Liver (tissue), 9 donors: ENCODE data around the gene CISD2. TPM values are rescaled to one million over a fixed set of nuclear protein-coding genes. Genes with fewer than 3 reads are reported as not detected.

Experiments
- DNase-seq: peaks from one replicate; pipeline ENCODE4 v3.0.0-alpha.2; 2017; ENCODE audit warnings: low spot score
- H3K27ac ChIP-seq, 2 donors: one replicate each; pipeline ENCODE4 v1.7.0; 2013; ENCODE audit warnings: inconsistent platforms in 2 of 2, low read length in 2 of 2, control low read depth in 1 of 2, low read depth in 1 of 2, mild to moderate bottlenecking in 1 of 2
- H3K27me3 ChIP-seq, 4 donors: one replicate each; pipeline versions ENCODE4 v1.6.1 to v1.7.0; 2013; ENCODE audit warnings: low read length in 3 of 4, inconsistent platforms in 1 of 4, mild to moderate bottlenecking in 1 of 4, moderate library complexity in 1 of 4; ENCODE audit not compliant: control insufficient read depth in 4 of 4, insufficient read depth in 4 of 4
- H3K36me3 ChIP-seq, 4 donors: one replicate each; pipeline versions ENCODE4 v1.6.1 to v1.7.0; 2013; ENCODE audit warnings: low read length in 3 of 4, mild to moderate bottlenecking in 3 of 4, low read depth in 1 of 4, moderate library complexity in 1 of 4; ENCODE audit not compliant: control insufficient read depth in 4 of 4, insufficient read depth in 3 of 4
- H3K4me1 ChIP-seq, 4 donors: one replicate each; pipeline versions ENCODE4 v1.6.1 to v1.7.0; 2013; ENCODE audit warnings: low read length in 3 of 4, mild to moderate bottlenecking in 3 of 4, moderate library complexity in 1 of 4; ENCODE audit not compliant: control insufficient read depth in 4 of 4, insufficient read depth in 4 of 4
- H3K4me3 ChIP-seq, 3 donors: one replicate each; pipeline versions ENCODE4 v1.6.1 to v1.7.0; 2013; ENCODE audit warnings: low read length in 3 of 3, control low read depth in 1 of 3, low read depth in 1 of 3, mild to moderate bottlenecking in 1 of 3
- H3K9ac ChIP-seq, 2 donors: one replicate each; pipeline ENCODE4 v1.7.0; 2013; ENCODE audit warnings: low read length in 2 of 2, mild to moderate bottlenecking in 2 of 2, moderate library complexity in 2 of 2, control low read depth in 1 of 2, low read depth in 1 of 2
- H3K9me3 ChIP-seq, 4 donors: one replicate each; pipeline versions ENCODE4 v1.6.1 to v1.7.0; 2013; ENCODE audit warnings: low read length in 3 of 4; ENCODE audit not compliant: control insufficient read depth in 4 of 4
- CTCF ChIP-seq: fragments of 150-350 bp; IDR thresholded peaks from 2 replicates; pipeline ENCODE4 v1.5.1; 2017; ENCODE audit warnings: improper control_type of control experiment, low read depth, low read length; ENCODE audit not compliant: missing input control
- EGR1 ChIP-seq, 2 donors: IDR thresholded peaks; 2 replicates each; pipeline ENCODE4 v1.6.1; 2016 to 2018; ENCODE audit warnings: antibody characterized with exemption in 2 of 2, low read depth in 2 of 2
- FOXA2 ChIP-seq: IDR thresholded peaks from 2 replicates; pipeline ENCODE4 v1.6.1; 2016; ENCODE audit warnings: antibody characterized with exemption
- GABPA ChIP-seq, 2 donors: IDR thresholded peaks in 1 of 2; conservative IDR thresholded peaks in 1 of 2; 2 replicates each; pipeline ENCODE4 v1.6.1; 2016; ENCODE audit warnings: antibody characterized with exemption in 2 of 2, mild to moderate bottlenecking in 1 of 2, moderate library complexity in 1 of 2
- HNF4A ChIP-seq, 2 donors: conservative IDR thresholded peaks; 2 replicates each; pipeline ENCODE4 v1.6.1; 2016; ENCODE audit warnings: antibody characterized with exemption in 2 of 2, mild to moderate bottlenecking in 2 of 2
- HNF4G ChIP-seq: IDR thresholded peaks from 2 replicates; pipeline ENCODE4 v1.6.1; 2016; ENCODE audit warnings: antibody characterized with exemption
- JUND ChIP-seq, 2 donors: IDR thresholded peaks; 2 replicates each; pipeline ENCODE4 v1.6.1; 2016; ENCODE audit warnings: antibody characterized with exemption in 2 of 2
- MAX ChIP-seq: IDR thresholded peaks from 2 replicates; pipeline ENCODE4 v1.6.1; 2016; ENCODE audit warnings: antibody characterized with exemption
- RAD21 ChIP-seq, 2 donors: IDR thresholded peaks; 2 replicates each; pipeline ENCODE4 v1.6.1; 2016; ENCODE audit warnings: antibody characterized with exemption in 2 of 2, mild to moderate bottlenecking in 2 of 2
- RXRA ChIP-seq, 2 donors: IDR thresholded peaks; 2 replicates each; pipeline ENCODE4 v1.6.1; 2017 to 2018; ENCODE audit warnings: antibody characterized with exemption in 2 of 2, mild to moderate bottlenecking in 1 of 2
- SP1 ChIP-seq: IDR thresholded peaks from 2 replicates; pipeline ENCODE4 v1.6.1; 2018; ENCODE audit warnings: antibody characterized with exemption, mild to moderate bottlenecking
- whole genome bisulfite sequencing: extraction: QIAGEN DNeasy Blood & Tissue Kit; methylation state at CpG from one replicate; pipeline ENCODE4 v1.1.7; 2013; 5-methylcytosine and 5-hydroxymethylcytosine counted together
- polyA plus RNA-seq, 2 donors: library from polyadenylated mRNA; stranded (reverse) in 1 of 2; unstranded in 1 of 2; fragments of 200-250 nt in 1 of 2; fragments of >200 nt in 1 of 2; fragmentation: Nextera tagmentation in 1 of 2; extraction: Ambion mirVana in 1 of 2; gene quantifications; one replicate each; pipeline versions ENCODE4 v1.2.1 to v1.2.3, GENCODE V29; 2013 to 2015
- total RNA-seq, 2 donors: library from RNA; depleted of rRNA; stranded (reverse); fragments of >200 nt; gene quantifications; one replicate each; pipeline ENCODE4 v1.2.3, GENCODE V29; 2014
- TF ChIP-seq, protein P1 (sequence below): IDR thresholded peaks from 2 replicates; pipeline ENCODE4 v1.6.1; 2016; ENCODE audit warnings: antibody characterized with exemption
- TF ChIP-seq, protein P2 (sequence below): IDR thresholded peaks from 2 replicates; pipeline ENCODE4 v1.6.1; 2016; ENCODE audit warnings: antibody characterized with exemption, mild to moderate bottlenecking
- donor health status: healthy.
- donor health status: healthy.
- donor health status: healthy.
- donor health status: healthy.
- donor health status: healthy.

The CISD2 gene
- total and polyA plus RNA-seq, 4 donors, result 31.5 to 83.2 (median 54.9) TPM

DNA sequence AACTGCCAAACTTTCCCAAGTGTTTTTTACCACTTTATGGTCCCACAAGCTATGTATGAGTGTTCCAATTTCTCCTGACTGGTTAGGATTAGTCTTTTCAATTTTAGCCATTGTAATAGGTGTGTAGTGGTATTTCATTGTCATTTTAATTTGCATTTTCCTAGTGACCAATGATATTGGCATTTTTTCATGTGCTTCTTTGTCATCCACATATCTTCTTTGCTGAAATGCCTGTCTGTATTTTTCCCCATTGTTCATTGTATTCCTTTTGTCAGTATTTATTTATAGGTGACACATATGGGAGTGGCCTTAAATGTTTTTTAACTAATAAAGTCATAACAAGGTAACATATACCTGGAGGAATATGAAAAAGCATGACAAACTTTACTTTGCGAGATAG lies 32.2 kb upstream of the CISD2 start:
- no peak overlapping the region for H3K4me3 ChIP-seq
- no peak overlapping the region for H3K27ac ChIP-seq
- TF ChIP-seq SP1, result no peak
- TF ChIP-seq RAD21 (IDR thresholded peaks at IDR 0.05), result no peak
- TF ChIP-seq EGR1 (IDR thresholded peaks at IDR 0.05; ENCODE audit: low read depth in 2 of 2), result no peak
- TF ChIP-seq CTCF, result no peak
- TF ChIP-seq HNF4G, result no peak
- TF ChIP-seq, protein P1, sequence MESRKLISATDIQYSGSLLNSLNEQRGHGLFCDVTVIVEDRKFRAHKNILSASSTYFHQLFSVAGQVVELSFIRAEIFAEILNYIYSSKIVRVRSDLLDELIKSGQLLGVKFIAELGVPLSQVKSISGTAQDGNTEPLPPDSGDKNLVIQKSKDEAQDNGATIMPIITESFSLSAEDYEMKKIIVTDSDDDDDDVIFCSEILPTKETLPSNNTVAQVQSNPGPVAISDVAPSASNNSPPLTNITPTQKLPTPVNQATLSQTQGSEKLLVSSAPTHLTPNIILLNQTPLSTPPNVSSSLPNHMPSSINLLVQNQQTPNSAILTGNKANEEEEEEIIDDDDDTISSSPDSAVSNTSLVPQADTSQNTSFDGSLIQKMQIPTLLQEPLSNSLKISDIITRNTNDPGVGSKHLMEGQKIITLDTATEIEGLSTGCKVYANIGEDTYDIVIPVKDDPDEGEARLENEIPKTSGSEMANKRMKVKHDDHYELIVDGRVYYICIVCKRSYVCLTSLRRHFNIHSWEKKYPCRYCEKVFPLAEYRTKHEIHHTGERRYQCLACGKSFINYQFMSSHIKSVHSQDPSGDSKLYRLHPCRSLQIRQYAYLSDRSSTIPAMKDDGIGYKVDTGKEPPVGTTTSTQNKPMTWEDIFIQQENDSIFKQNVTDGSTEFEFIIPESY, result no peak
- H3K27me3 ChIP-seq, result no peaks in the 10 kb centered on the region
- no peaks in the 10 kb centered on the region for H3K9me3 ChIP-seq
- no peak for DNase-seq
- H3K4me1 ChIP-seq, result peaks cover 0 to 1% (median 0%) of the 10 kb centered on the region in 4 donors
- WGBS, result 99% methylated on average over 1 of the region's 1 CpG
- no peak overlapping the region for H3K9ac ChIP-seq
- no peaks in the 10 kb centered on the region for H3K36me3 ChIP-seq

GRCh38 chr4:102842367-102842766 lies 26.4 kb upstream of the CISD2 start:
- H3K9ac ChIP-seq, result no peak overlapping the region

DNA sequence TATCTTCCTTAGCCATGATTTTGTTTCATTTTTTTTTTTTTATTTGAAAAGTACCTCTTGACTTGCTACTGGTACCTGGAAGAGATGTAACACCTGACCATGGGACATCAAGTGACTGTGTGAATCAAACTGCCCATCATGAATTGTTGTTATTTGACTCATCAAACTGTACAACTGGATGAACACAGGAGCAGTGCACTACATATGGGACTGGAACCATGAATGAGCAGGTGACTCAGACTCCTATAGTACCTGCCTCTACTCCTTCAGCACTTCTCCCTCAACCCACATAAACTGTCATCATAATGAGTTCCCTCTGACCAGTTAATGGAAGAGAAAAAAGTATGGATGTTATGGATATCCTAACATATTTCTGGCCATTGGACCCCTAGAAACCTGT lies 25.5 kb upstream of the CISD2 start:
- no peaks in the 10 kb centered on the region for H3K9me3 ChIP-seq
- peaks cover 0 to 2% (median 0%) of the 10 kb centered on the region in 4 donors for H3K4me1 ChIP-seq
- H3K36me3 ChIP-seq, result no peaks in the 10 kb centered on the region
- no peak for DNase-seq
- TF ChIP-seq RXRA (IDR thresholded peaks at IDR 0.05) (no peak), EGR1 (IDR thresholded peaks at IDR 0.05; ENCODE audit: low read depth in 2 of 2) (no peak), MAX (no peak), RAD21 (IDR thresholded peaks at IDR 0.05) (no peak), GABPA (IDR thresholded peaks at IDR 0.05 in 1 of 2, conservative IDR thresholded peaks at IDR 0.05 in 1 of 2) (no peak), HNF4A (conservative IDR thresholded peaks at IDR 0.05) (no peak), HNF4G (no peak), JUND (IDR thresholded peaks at IDR 0.05) (no peak), FOXA2 (no peak), SP1 (no peak)
- TF ChIP-seq, protein P2, sequence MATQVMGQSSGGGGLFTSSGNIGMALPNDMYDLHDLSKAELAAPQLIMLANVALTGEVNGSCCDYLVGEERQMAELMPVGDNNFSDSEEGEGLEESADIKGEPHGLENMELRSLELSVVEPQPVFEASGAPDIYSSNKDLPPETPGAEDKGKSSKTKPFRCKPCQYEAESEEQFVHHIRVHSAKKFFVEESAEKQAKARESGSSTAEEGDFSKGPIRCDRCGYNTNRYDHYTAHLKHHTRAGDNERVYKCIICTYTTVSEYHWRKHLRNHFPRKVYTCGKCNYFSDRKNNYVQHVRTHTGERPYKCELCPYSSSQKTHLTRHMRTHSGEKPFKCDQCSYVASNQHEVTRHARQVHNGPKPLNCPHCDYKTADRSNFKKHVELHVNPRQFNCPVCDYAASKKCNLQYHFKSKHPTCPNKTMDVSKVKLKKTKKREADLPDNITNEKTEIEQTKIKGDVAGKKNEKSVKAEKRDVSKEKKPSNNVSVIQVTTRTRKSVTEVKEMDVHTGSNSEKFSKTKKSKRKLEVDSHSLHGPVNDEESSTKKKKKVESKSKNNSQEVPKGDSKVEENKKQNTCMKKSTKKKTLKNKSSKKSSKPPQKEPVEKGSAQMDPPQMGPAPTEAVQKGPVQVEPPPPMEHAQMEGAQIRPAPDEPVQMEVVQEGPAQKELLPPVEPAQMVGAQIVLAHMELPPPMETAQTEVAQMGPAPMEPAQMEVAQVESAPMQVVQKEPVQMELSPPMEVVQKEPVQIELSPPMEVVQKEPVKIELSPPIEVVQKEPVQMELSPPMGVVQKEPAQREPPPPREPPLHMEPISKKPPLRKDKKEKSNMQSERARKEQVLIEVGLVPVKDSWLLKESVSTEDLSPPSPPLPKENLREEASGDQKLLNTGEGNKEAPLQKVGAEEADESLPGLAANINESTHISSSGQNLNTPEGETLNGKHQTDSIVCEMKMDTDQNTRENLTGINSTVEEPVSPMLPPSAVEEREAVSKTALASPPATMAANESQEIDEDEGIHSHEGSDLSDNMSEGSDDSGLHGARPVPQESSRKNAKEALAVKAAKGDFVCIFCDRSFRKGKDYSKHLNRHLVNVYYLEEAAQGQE, result no peak
- H3K9ac ChIP-seq, result no peak overlapping the region
- no peaks in the 10 kb centered on the region for H3K27me3 ChIP-seq
- H3K27ac ChIP-seq, result no peak overlapping the region
- no peak overlapping the region for H3K4me3 ChIP-seq

More at GRCh38 chr4:102842367-102842766, 26.4 kb upstream of the CISD2 start:
- H3K9me3 ChIP-seq, result no peaks in the 10 kb centered on the region
- H3K36me3 ChIP-seq, result no peaks in the 10 kb centered on the region
- DNase-seq, result no peak
- no peak for TF ChIP-seq MAX
- WGBS, result 93% methylated on average over 3 of the region's 3 CpGs
- H3K27ac ChIP-seq, result no peak overlapping the region
- no peaks in the 10 kb centered on the region for H3K27me3 ChIP-seq
- H3K4me1 ChIP-seq, result peaks cover 0 to 2% (median 0%) of the 10 kb centered on the region in 4 donors
- no peak overlapping the region for H3K4me3 ChIP-seq
